T-cell (primary cell): ENCODE results near the gene OR51I2. TPM values are rescaled to one million over a fixed set of nuclear protein-coding genes. Genes with fewer than 3 reads are reported as not detected.

ENCODE experiments used
- ATAC-seq, 4 experiments: fragments of 200-7000 bp in 3 of 4; fragments of 150-1000 bp in 1 of 4; cut with Tn5 transposase; replicated peaks in 1 of 4; 1 replicate in 3 of 4; 2 replicates in 1 of 4; pipeline ENCODE4 v1.10.0; 2021; ENCODE audit warnings: moderate library complexity in 3 of 4, mild to moderate bottlenecking in 2 of 4, moderate number of reproducible peaks in 1 of 4
- CTCF ChIA-PET, 2 donors: fragments of 300-600 bp; sonication (Branson Sonifier 250); formaldehyde crosslinking; loops; one replicate each; lab custom pipeline; 2022; ENCODE audit warnings: antibody characterized with exemption in 2 of 2; lab: Charles Lee
- POLR2A ChIA-PET, 2 donors: fragments of 300-600 bp; sonication (Branson Sonifier 250); formaldehyde crosslinking; loops; one replicate each; lab custom pipeline; 2022; ENCODE audit warnings: antibody characterized with exemption in 2 of 2; lab: Charles Lee
- DNase-seq, 35 experiments: peaks; one replicate each; pipeline versions ENCODE4 v3.0.0 to v3.0.0-alpha.2; 2013 to 2023
- H3K27ac ChIP-seq: one replicate; pipeline ENCODE4 v1.5.1; 2013; ENCODE audit warnings: low read length
- H3K27me3 ChIP-seq, 2 experiments: replicated peaks in 1 of 2; 1 replicate in 1 of 2; 2 replicates in 1 of 2; pipeline versions ENCODE4 v1.6.1 to v1.7.0; 2013; ENCODE audit warnings: low read length in 1 of 2, mixed read lengths in 1 of 2; ENCODE audit not compliant: control insufficient read depth in 2 of 2, insufficient read depth in 2 of 2; ENCODE audit errors: extremely low read depth in 1 of 2
- H3K36me3 ChIP-seq, 2 donors: 1 replicate in 1 of 2; 2 replicates in 1 of 2; pipeline versions ENCODE4 v1.6.1 to v1.7.0; 2013; ENCODE audit warnings: low read length in 1 of 2; ENCODE audit not compliant: control insufficient read depth in 2 of 2, insufficient read depth in 1 of 2; ENCODE audit errors: extremely low read depth in 1 of 2
- H3K4me1 ChIP-seq, 2 experiments: 1 replicate in 1 of 2; 2 replicates in 1 of 2; pipeline versions ENCODE4 v1.6.1 to v1.7.0; 2013; ENCODE audit warnings: low read length in 2 of 2, mixed read lengths in 1 of 2; ENCODE audit not compliant: insufficient read depth in 2 of 2, control insufficient read depth in 1 of 2; ENCODE audit errors: extremely low read depth in 1 of 2
- H3K4me3 ChIP-seq, 2 donors: 1 replicate in 1 of 2; 2 replicates in 1 of 2; pipeline versions ENCODE4 v1.5.1 to v1.7.0; 2013; ENCODE audit warnings: mild to moderate bottlenecking in 2 of 2, low read length in 1 of 2, moderate library complexity in 1 of 2; ENCODE audit not compliant: control insufficient read depth in 1 of 2; ENCODE audit errors: extremely low read depth in 1 of 2
- H3K9me3 ChIP-seq: 2 replicates; pipeline ENCODE4 v1.7.0; 2013
- H3K27ac Mint-ChIP-seq, 2 donors: one replicate each; pipeline ENCODE4 v1.8.0; 2020 to 2021; ENCODE audit warnings: mild to moderate bottlenecking in 2 of 2, mixed read lengths in 2 of 2
- H3K27me3 Mint-ChIP-seq, 2 donors: one replicate each; pipeline ENCODE4 v1.8.0; 2021 to 2022; ENCODE audit warnings: mixed read lengths in 2 of 2
- H3K36me3 Mint-ChIP-seq: one replicate; pipeline ENCODE4 v1.8.0; 2021; ENCODE audit warnings: mixed read lengths
- H3K4me1 Mint-ChIP-seq, 3 donors: one replicate each; pipeline ENCODE4 v1.8.0; 2020 to 2022; ENCODE audit warnings: mixed read lengths in 3 of 3, mild to moderate bottlenecking in 1 of 3
- H3K4me3 Mint-ChIP-seq, 3 donors: one replicate each; pipeline ENCODE4 v1.8.0; 2020 to 2022; ENCODE audit warnings: mild to moderate bottlenecking in 3 of 3, mixed read lengths in 3 of 3, moderate library complexity in 3 of 3
- H3K9me3 Mint-ChIP-seq, 3 donors: one replicate each; pipeline ENCODE4 v1.8.0; 2020 to 2022; ENCODE audit warnings: mixed read lengths in 3 of 3
- WGBS: methylation state at CpG from one replicate; pipeline ENCODE4 v1.1.5; 2013; ENCODE audit warnings: missing lambda C conversion rate; ENCODE audit not compliant: insufficient coverage; 5-methylcytosine and 5-hydroxymethylcytosine counted together
- total RNA-seq, 35 experiments: library from RNA in 6 of 35; stranded (reverse) in 6 of 35; fragments of 120-200 nt in 1 of 35; gene quantifications; one replicate each; pipeline versions ENCODE4 v1.2.1 to v1.2.4 and lab custom pipeline; 2013 to 2026

OR51I2 gene
- total RNA-seq, 5 donors from 2014 or later (not counting 1 experiment from before 2014, with no cell fraction given): not detected

- CTCF ChIA-PET: no interaction called here
- H3K36me3 Mint-ChIP-seq: no peaks in the 10 kb centered on the region
- H3K27ac Mint-ChIP-seq: no peak overlapping the region
- no CpG with 5 or more reads among the region's 3 CpGs for WGBS
- H3K36me3 ChIP-seq: no peaks in the 10 kb centered on the region
- H3K4me1 ChIP-seq: no peaks in the 10 kb centered on the region
- no peak overlapping the region for H3K4me3 Mint-ChIP-seq
- POLR2A ChIA-PET: no interaction called here
- H3K27me3 ChIP-seq: peaks cover 0 to 3% of the 10 kb centered on the region in 2 experiments
- ATAC-seq: no peak
- peaks cover 0 to 7% of the 10 kb centered on the region in 2 donors for H3K27me3 Mint-ChIP-seq
- no peaks in the 10 kb centered on the region for H3K9me3 ChIP-seq
- H3K27ac ChIP-seq: no peak overlapping the region
- no peaks in the 10 kb centered on the region for H3K4me1 Mint-ChIP-seq
- no peak for DNase-seq
- H3K9me3 Mint-ChIP-seq: no peaks in the 10 kb centered on the region
- no peak overlapping the region for H3K4me3 ChIP-seq
Measured at GRCh38 chr11:5486003-5486402, 36.9 kb downstream of the OR51I2 start.

GRCh38 chr11:5486421-5486820 lies 37.3 kb downstream of the OR51I2 start:
- no peak for DNase-seq
- ChIA-PET CTCF (no interaction called here), POLR2A (no interaction called here)
- H3K4me3 Mint-ChIP-seq: no peak overlapping the region
- no peaks in the 10 kb centered on the region for H3K4me1 ChIP-seq
- 20% methylated on average over 1 of the region's 3 CpGs for WGBS
- no peaks in the 10 kb centered on the region for H3K9me3 Mint-ChIP-seq
- no peaks in the 10 kb centered on the region for H3K4me1 Mint-ChIP-seq
- H3K27me3 Mint-ChIP-seq: peaks cover 0 to 7% of the 10 kb centered on the region in 2 donors
- no peaks in the 10 kb centered on the region for H3K9me3 ChIP-seq
- H3K27me3 ChIP-seq: peaks cover 0 to 3% of the 10 kb centered on the region in 2 experiments
- no peak overlapping the region for H3K27ac Mint-ChIP-seq
- no peak for ATAC-seq
- no peaks in the 10 kb centered on the region for H3K36me3 ChIP-seq
- no peak overlapping the region for H3K4me3 ChIP-seq
- H3K27ac ChIP-seq: no peak overlapping the region
- H3K36me3 Mint-ChIP-seq: no peaks in the 10 kb centered on the region

GRCh38 chr11:5488385-5488784 lies 39.3 kb downstream of the OR51I2 start, which contains the start of gene OR52D1:
Gene OR52D1 (plus strand): TSS chr11:5488685. CDS start chr11:5488707, 22 bp downstream.
- H3K4me3 Mint-ChIP-seq: no peak within 1 kb of the TSS
- no peaks in the 10 kb centered on the region for H3K9me3 Mint-ChIP-seq
- H3K27ac Mint-ChIP-seq: no peak within 1 kb of the TSS
- CTCF ChIA-PET: no interaction called here
- Histone ChIP-seq H3K36me3 (no peaks in the 10 kb centered on the region), H3K27ac (no peak within 1 kb of the TSS), H3K27me3 (peaks cover 0 to 3% of the 10 kb centered on the region in 2 experiments), H3K4me3 (no peak within 1 kb of the TSS), H3K9me3 (no peaks in the 10 kb centered on the region), H3K4me1 (no peaks in the 10 kb centered on the region)
- ATAC-seq: no peak
- H3K4me1 Mint-ChIP-seq: no peaks in the 10 kb centered on the region
- H3K27me3 Mint-ChIP-seq: peaks cover 0 to 11% of the 10 kb centered on the region in 2 donors
- DNase-seq: no peak
- POLR2A ChIA-PET: no interaction called here
- no peaks in the 10 kb centered on the region for H3K36me3 Mint-ChIP-seq

GRCh38 chr11:5488798-5489399 lies 39.8 kb downstream of the OR51I2 start:
- Mint-ChIP-seq H3K27ac (no peak overlapping the region), H3K36me3 (no peaks in the 10 kb centered on the region), H3K27me3 (peaks cover 0 to 11% of the 10 kb centered on the region in 2 donors), H3K4me1 (no peaks in the 10 kb centered on the region), H3K9me3 (no peaks in the 10 kb centered on the region), H3K4me3 (no peak overlapping the region)
- ChIA-PET CTCF (no interaction called here), POLR2A (no interaction called here)
- Histone ChIP-seq H3K36me3 (no peaks in the 10 kb centered on the region), H3K4me1 (no peaks in the 10 kb centered on the region), H3K4me3 (no peak overlapping the region), H3K27me3 (peaks cover 0 to 3% of the 10 kb centered on the region in 2 experiments), H3K9me3 (no peaks in the 10 kb centered on the region), H3K27ac (no peak overlapping the region)
- 95% methylated on average over 4 of the region's 4 CpGs for WGBS
- DNase-seq (no peak), ATAC-seq (no peak)

- Histone ChIP-seq H3K27ac (no peak overlapping the region), H3K4me1 (no peaks in the 10 kb centered on the region), H3K36me3 (no peaks in the 10 kb centered on the region), H3K27me3 (peaks cover 0 to 3% of the 10 kb centered on the region in 2 experiments), H3K9me3 (no peaks in the 10 kb centered on the region), H3K4me3 (no peak overlapping the region)
- ATAC-seq: no peak
- POLR2A ChIA-PET: no interaction called here
- no peak overlapping the region for H3K4me3 Mint-ChIP-seq
- WGBS: no CpG with 5 or more reads among the region's 5 CpGs
- CTCF ChIA-PET: no interaction called here
- H3K27me3 Mint-ChIP-seq: peaks cover 0 to 14% of the 10 kb centered on the region in 2 donors
- DNase-seq: no peak
- H3K4me1 Mint-ChIP-seq: no peaks in the 10 kb centered on the region
- no peak overlapping the region for H3K27ac Mint-ChIP-seq
- H3K36me3 Mint-ChIP-seq: no peaks in the 10 kb centered on the region
- H3K9me3 Mint-ChIP-seq: no peaks in the 10 kb centered on the region
Measured at GRCh38 chr11:5489576-5490357, 40.6 kb downstream of the OR51I2 start.

- ChIA-PET POLR2A (no interaction called here), CTCF (interaction anchor here in 1 of 2 donors (0.5 kb wide), 1 partner anchor 14 kb away, joined by 7 read pairs; no protein-coding TSS in a partner anchor)
- ATAC-seq (no peak), DNase-seq (no peak)
- Histone ChIP-seq H3K27ac (no peak overlapping the region), H3K27me3 (no peaks in the 10 kb centered on the region), H3K4me1 (no peaks in the 10 kb centered on the region), H3K36me3 (no peaks in the 10 kb centered on the region), H3K4me3 (no peak overlapping the region), H3K9me3 (no peaks in the 10 kb centered on the region)
- H3K27me3 Mint-ChIP-seq: peaks cover 7 to 8% of the 10 kb centered on the region in 2 donors
- no peak overlapping the region for H3K4me3 Mint-ChIP-seq
- H3K4me1 Mint-ChIP-seq: no peaks in the 10 kb centered on the region
- WGBS: no CpG with 5 or more reads among the region's 2 CpGs
- H3K9me3 Mint-ChIP-seq: no peaks in the 10 kb centered on the region
- H3K27ac Mint-ChIP-seq: no peak overlapping the region
- H3K36me3 Mint-ChIP-seq: no peaks in the 10 kb centered on the region
Measured at GRCh38 chr11:5499671-5500070, 50.5 kb downstream of the OR51I2 start.
